ENCODE measurements around the gene TSPAN14. TPM values are rescaled to one million over a fixed set of nuclear protein-coding genes. Genes with fewer than 3 reads are reported as not detected.

The TSPAN14 gene
- total RNA-seq, 1 donor = 23.9 TPM

GRCh38 chr10:80545258-80545881 is 91.3 kb downstream of the TSPAN14 start:
- Histone ChIP-seq H3K4me2 (ENCODE audit: insufficient read depth, low read length) (no peak overlapping the region), H3K79me2 (ENCODE audit: insufficient read depth, low read length) (no peaks in the 10 kb centered on the region), H3K27ac (ENCODE audit: low read depth, low read length) (no peak overlapping the region), H3K9me3 (ENCODE audit: low read depth, low read length) (no peaks in the 10 kb centered on the region), H3K4me1 (ENCODE audit: insufficient read depth, low read length) (no peaks in the 10 kb centered on the region), H3K27me3 (ENCODE audit: insufficient read depth, low read length) (no peaks in the 10 kb centered on the region), H3K4me3 (ENCODE audit: insufficient read depth, low read length) (no peak overlapping the region), H4K20me1 (ENCODE audit: insufficient read depth, low read length) (no peaks in the 10 kb centered on the region), H2AFZ (ENCODE audit: low read length) (no peak overlapping the region), H3K36me3 (ENCODE audit: insufficient read depth, low read length) (no peaks in the 10 kb centered on the region)
- peak; percentile 65 for DNase-seq (ENCODE audit: insufficient read length, low spot score, missing footprints)
- TF ChIP-seq CTCF (IDR thresholded peaks at IDR 0.05; ENCODE audit: extremely low read depth, low read depth, low read length) = no peak

- Histone ChIP-seq H3K36me3 (ENCODE audit: insufficient read depth, low read length) (no peaks in the 10 kb centered on the region), H3K4me3 (ENCODE audit: insufficient read depth, low read length) (no peak overlapping the region), H3K4me2 (ENCODE audit: insufficient read depth, low read length) (no peak overlapping the region), H3K79me2 (ENCODE audit: insufficient read depth, low read length) (no peaks in the 10 kb centered on the region), H3K27me3 (ENCODE audit: insufficient read depth, low read length) (no peaks in the 10 kb centered on the region), H2AFZ (ENCODE audit: low read length) (no peak overlapping the region), H4K20me1 (ENCODE audit: insufficient read depth, low read length) (no peaks in the 10 kb centered on the region), H3K9me3 (ENCODE audit: low read depth, low read length) (no peaks in the 10 kb centered on the region), H3K27ac (ENCODE audit: low read depth, low read length) (no peak overlapping the region), H3K4me1 (ENCODE audit: insufficient read depth, low read length) (no peaks in the 10 kb centered on the region)
- DNase-seq (ENCODE audit: insufficient read length, low spot score, missing footprints) = no peak
- no peak for TF ChIP-seq CTCF (IDR thresholded peaks at IDR 0.05; ENCODE audit: extremely low read depth, low read depth, low read length)
Observed at GRCh38 chr10:80552151-80552646, 98.1 kb downstream of the TSPAN14 start.

- DNase-seq (ENCODE audit: insufficient read length, low spot score, missing footprints) = no peak
- no peak for TF ChIP-seq CTCF (IDR thresholded peaks at IDR 0.05; ENCODE audit: extremely low read depth, low read depth, low read length)
- Histone ChIP-seq H3K4me1 (ENCODE audit: insufficient read depth, low read length) (no peaks in the 10 kb centered on the region), H3K9me3 (ENCODE audit: low read depth, low read length) (no peaks in the 10 kb centered on the region), H2AFZ (ENCODE audit: low read length) (no peak overlapping the region), H4K20me1 (ENCODE audit: insufficient read depth, low read length) (no peaks in the 10 kb centered on the region), H3K27ac (ENCODE audit: low read depth, low read length) (no peak overlapping the region), H3K27me3 (ENCODE audit: insufficient read depth, low read length) (no peaks in the 10 kb centered on the region), H3K4me3 (ENCODE audit: insufficient read depth, low read length) (no peak overlapping the region), H3K36me3 (ENCODE audit: insufficient read depth, low read length) (no peaks in the 10 kb centered on the region), H3K4me2 (ENCODE audit: insufficient read depth, low read length) (no peak overlapping the region), H3K79me2 (ENCODE audit: insufficient read depth, low read length) (no peaks in the 10 kb centered on the region)
Observed at GRCh38 chr10:80553436-80553835, 99.3 kb downstream of the TSPAN14 start.

- no peak for TF ChIP-seq CTCF (IDR thresholded peaks at IDR 0.05; ENCODE audit: extremely low read depth, low read depth, low read length)
Observed at GRCh38 chr10:80554050-80554449, 99.9 kb downstream of the TSPAN14 start.

More at GRCh38 chr10:80554050-80554449, 99.9 kb downstream of the TSPAN14 start:
- DNase-seq (ENCODE audit: insufficient read length, low spot score, missing footprints) = no peak
- no peaks in the 10 kb centered on the region for H3K27me3 ChIP-seq (ENCODE audit: insufficient read depth, low read length)
- no peaks in the 10 kb centered on the region for H3K36me3 ChIP-seq (ENCODE audit: insufficient read depth, low read length)
- H3K4me3 ChIP-seq (ENCODE audit: insufficient read depth, low read length) = no peak overlapping the region
- H3K9me3 ChIP-seq (ENCODE audit: low read depth, low read length) = no peaks in the 10 kb centered on the region
- H3K79me2 ChIP-seq (ENCODE audit: insufficient read depth, low read length) = no peaks in the 10 kb centered on the region
- no peak overlapping the region for H2AFZ ChIP-seq (ENCODE audit: low read length)
- H3K27ac ChIP-seq (ENCODE audit: low read depth, low read length) = no peak overlapping the region
- H3K4me2 ChIP-seq (ENCODE audit: insufficient read depth, low read length) = no peak overlapping the region
- no peaks in the 10 kb centered on the region for H3K4me1 ChIP-seq (ENCODE audit: insufficient read depth, low read length)
- H4K20me1 ChIP-seq (ENCODE audit: insufficient read depth, low read length) = no peaks in the 10 kb centered on the region

Data from osteoblast (primary cell).